Stomach (tissue), 4 donors: Measurements from ENCODE around the gene ARHGAP24.

ENCODE experiments used
- EP300 ChIP-seq: sonication (generic); formaldehyde crosslinking; IDR thresholded peaks from one replicate; pipeline ENCODE4 v1.6.1; 2017; ENCODE audit warnings: antibody characterized with exemption
- POLR2A ChIP-seq, 4 donors: fragments of 450-650 bp; IDR thresholded peaks; one replicate each; pipeline ENCODE4 v1.6.1; 2016; ENCODE audit warnings: antibody characterized with exemption in 4 of 4, control low read depth in 2 of 4, mild to moderate bottlenecking in 1 of 4, moderate library complexity in 1 of 4
- POLR2AphosphoS5 ChIP-seq, 3 donors: sonication (generic); formaldehyde crosslinking; IDR thresholded peaks; one replicate each; pipeline ENCODE4 v1.6.1; 2016; ENCODE audit warnings: antibody characterized with exemption in 3 of 3
- TF ChIP-seq, protein P1 (sequence below), 7 experiments: fragments of 450-650 bp in 4 of 7; fragments of 200-600 bp in 3 of 7; sonication (generic) in 3 of 7; IDR thresholded peaks; one replicate each; pipeline ENCODE4 v1.5.1; 2016 to 2019; ENCODE audit warnings: antibody characterized with exemption in 7 of 7, control low read depth in 2 of 7, mild to moderate bottlenecking in 1 of 7

GRCh38 chr4:86044593-86044985 is 569.6 kb downstream of the ARHGAP24 start:
- TF ChIP-seq, protein P1, sequence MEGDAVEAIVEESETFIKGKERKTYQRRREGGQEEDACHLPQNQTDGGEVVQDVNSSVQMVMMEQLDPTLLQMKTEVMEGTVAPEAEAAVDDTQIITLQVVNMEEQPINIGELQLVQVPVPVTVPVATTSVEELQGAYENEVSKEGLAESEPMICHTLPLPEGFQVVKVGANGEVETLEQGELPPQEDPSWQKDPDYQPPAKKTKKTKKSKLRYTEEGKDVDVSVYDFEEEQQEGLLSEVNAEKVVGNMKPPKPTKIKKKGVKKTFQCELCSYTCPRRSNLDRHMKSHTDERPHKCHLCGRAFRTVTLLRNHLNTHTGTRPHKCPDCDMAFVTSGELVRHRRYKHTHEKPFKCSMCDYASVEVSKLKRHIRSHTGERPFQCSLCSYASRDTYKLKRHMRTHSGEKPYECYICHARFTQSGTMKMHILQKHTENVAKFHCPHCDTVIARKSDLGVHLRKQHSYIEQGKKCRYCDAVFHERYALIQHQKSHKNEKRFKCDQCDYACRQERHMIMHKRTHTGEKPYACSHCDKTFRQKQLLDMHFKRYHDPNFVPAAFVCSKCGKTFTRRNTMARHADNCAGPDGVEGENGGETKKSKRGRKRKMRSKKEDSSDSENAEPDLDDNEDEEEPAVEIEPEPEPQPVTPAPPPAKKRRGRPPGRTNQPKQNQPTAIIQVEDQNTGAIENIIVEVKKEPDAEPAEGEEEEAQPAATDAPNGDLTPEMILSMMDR (IDR thresholded peaks at IDR 0.05): no peak
- TF ChIP-seq POLR2A (IDR thresholded peaks at IDR 0.05): no peak
- no peak for TF ChIP-seq POLR2AphosphoS5 (IDR thresholded peaks at IDR 0.05)
- no peak for TF ChIP-seq EP300
